ENCODE results near the gene TK2.

TK2 gene

GRCh38 chr16:66475232-66475631, 74.7 kb downstream of the TK2 start:
- no peaks in the 10 kb centered on the region for H3F3A ChIP-seq (ENCODE audit: low read depth)

GRCh38 chr16:66474750-66475199, 75.1 kb downstream of the TK2 start:
- Histone ChIP-seq H3K36me3 (ENCODE audit: insufficient read depth, low read length) (no peaks in the 10 kb centered on the region), H3K9me2 (replicated peaks; ENCODE audit: low read depth, low read length) (no peaks in the 10 kb centered on the region), H3K4me2 (ENCODE audit: low read depth, low read length, poor library complexity, severe bottlenecking) (no peak overlapping the region), H3K9me3 (ENCODE audit: insufficient read depth, low read depth, low read length) (no peaks in the 10 kb centered on the region), H3K9ac (ENCODE audit: low read depth, low read length, poor library complexity, severe bottlenecking) (no peak overlapping the region), H3K79me2 (ENCODE audit: insufficient read depth, low read length) (no peaks in the 10 kb centered on the region), H3K27me3 (ENCODE audit: insufficient read depth, low read length, poor library complexity, severe bottlenecking) (no peaks in the 10 kb centered on the region), H2AFZ (ENCODE audit: low read length) (no peak overlapping the region), H3F3A (ENCODE audit: low read depth) (no peaks in the 10 kb centered on the region), H4K20me1 (ENCODE audit: insufficient read depth, low read length, poor library complexity, severe bottlenecking) (no peaks in the 10 kb centered on the region), H3K4me3 (ENCODE audit: low read length, poor library complexity, severe bottlenecking) (no peak overlapping the region), H3K4me1 (ENCODE audit: insufficient read depth, low read length, poor library complexity, severe bottlenecking) (peaks cover 13% of the 10 kb centered on the region)
- TF ChIP-seq EZH2phosphoT487 (IDR thresholded peaks at IDR 0.05; ENCODE audit: borderline replicate concordance) (no peak), CTCF (conservative IDR thresholded peaks at IDR 0.05; ENCODE audit: low read length) (no peak)

More at GRCh38 chr16:66475232-66475631, 74.7 kb downstream of the TK2 start:
- no peaks in the 10 kb centered on the region for H3K79me2 ChIP-seq (ENCODE audit: insufficient read depth, low read length)
- no peaks in the 10 kb centered on the region for H3K27me3 ChIP-seq (ENCODE audit: insufficient read depth, low read length, poor library complexity, severe bottlenecking)
- H3K4me3 ChIP-seq (ENCODE audit: low read length, poor library complexity, severe bottlenecking): no peak overlapping the region
- no peaks in the 10 kb centered on the region for H4K20me1 ChIP-seq (ENCODE audit: insufficient read depth, low read length, poor library complexity, severe bottlenecking)
- H3K4me2 ChIP-seq (ENCODE audit: low read depth, low read length, poor library complexity, severe bottlenecking): no peak overlapping the region
- TF ChIP-seq EZH2phosphoT487 (IDR thresholded peaks at IDR 0.05; ENCODE audit: borderline replicate concordance): no peak
- TF ChIP-seq CTCF (conservative IDR thresholded peaks at IDR 0.05; ENCODE audit: low read length): no peak
- no peaks in the 10 kb centered on the region for H3K9me3 ChIP-seq (ENCODE audit: insufficient read depth, low read depth, low read length)
- H3K4me1 ChIP-seq (ENCODE audit: insufficient read depth, low read length, poor library complexity, severe bottlenecking): peaks cover 13% of the 10 kb centered on the region
- H3K9me2 ChIP-seq (replicated peaks; ENCODE audit: low read depth, low read length): no peaks in the 10 kb centered on the region
- no peaks in the 10 kb centered on the region for H3K36me3 ChIP-seq (ENCODE audit: insufficient read depth, low read length)
- no peak overlapping the region for H2AFZ ChIP-seq (ENCODE audit: low read length)
- no peak overlapping the region for H3K9ac ChIP-seq (ENCODE audit: low read depth, low read length, poor library complexity, severe bottlenecking)

DNA sequence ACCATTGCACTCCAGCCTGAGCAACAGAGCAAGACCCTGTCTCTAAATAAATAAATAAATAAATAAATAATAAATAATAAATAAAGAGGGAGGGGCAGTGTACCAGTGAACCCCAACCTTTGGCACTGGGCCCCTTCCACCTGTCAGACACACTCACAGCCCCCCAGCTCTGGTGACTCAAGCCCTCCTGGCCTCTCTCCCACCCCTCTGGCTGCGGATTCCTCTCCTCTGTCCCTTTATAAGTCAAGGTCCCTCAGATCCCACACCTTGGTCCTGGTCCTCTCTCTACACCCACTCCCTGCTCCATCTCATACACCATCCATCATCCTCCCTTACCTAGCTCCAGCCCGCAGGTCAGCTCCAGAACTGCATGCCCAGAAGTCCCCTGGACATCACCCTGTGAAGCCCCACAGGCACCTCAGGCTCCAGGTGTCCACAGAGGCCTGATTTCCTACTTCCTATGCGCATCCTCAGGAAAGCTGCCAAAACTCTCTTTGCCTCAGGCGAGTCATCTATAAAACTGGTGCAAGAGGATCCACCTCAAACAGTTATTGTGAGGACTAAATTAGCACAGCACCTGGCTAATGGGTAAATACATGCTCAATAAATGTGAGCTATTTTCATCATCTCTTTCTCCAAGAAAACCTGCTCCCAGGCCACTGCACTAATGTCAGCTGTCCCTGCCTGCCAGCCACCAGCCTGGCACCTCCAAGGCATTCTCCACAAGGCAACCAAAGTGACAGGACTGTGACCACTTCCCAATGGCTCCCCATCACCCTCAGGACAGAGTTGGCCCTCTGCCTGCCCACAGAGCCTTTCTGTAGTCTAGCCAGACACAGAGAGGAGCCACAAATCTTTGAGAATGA, 76.0 kb downstream of the TK2 start:
- Histone ChIP-seq H3F3A (ENCODE audit: low read depth) (no peaks in the 10 kb centered on the region), H3K9me3 (ENCODE audit: insufficient read depth, low read depth, low read length) (no peaks in the 10 kb centered on the region), H3K79me2 (ENCODE audit: insufficient read depth, low read length) (no peaks in the 10 kb centered on the region), H3K27me3 (ENCODE audit: insufficient read depth, low read length, poor library complexity, severe bottlenecking) (no peaks in the 10 kb centered on the region), H4K20me1 (ENCODE audit: insufficient read depth, low read length, poor library complexity, severe bottlenecking) (no peaks in the 10 kb centered on the region), H3K36me3 (ENCODE audit: insufficient read depth, low read length) (no peaks in the 10 kb centered on the region), H3K9me2 (replicated peaks; ENCODE audit: low read depth, low read length) (no peaks in the 10 kb centered on the region), H3K4me1 (ENCODE audit: insufficient read depth, low read length, poor library complexity, severe bottlenecking) (peaks cover 9% of the 10 kb centered on the region), H3K4me3 (ENCODE audit: low read length, poor library complexity, severe bottlenecking) (no peak overlapping the region), H3K4me2 (ENCODE audit: low read depth, low read length, poor library complexity, severe bottlenecking) (no peak overlapping the region), H2AFZ (ENCODE audit: low read length) (no peak overlapping the region), H3K9ac (ENCODE audit: low read depth, low read length, poor library complexity, severe bottlenecking) (no peak overlapping the region)
- TF ChIP-seq CTCF (conservative IDR thresholded peaks at IDR 0.05; ENCODE audit: low read length): no peak
- TF ChIP-seq EZH2phosphoT487 (IDR thresholded peaks at IDR 0.05; ENCODE audit: borderline replicate concordance): no peak

Data from Loucy (cell line).